PFSK-1 (cell line): ENCODE data around the gene GPR26.

Experiments used
- FOXP2 ChIP-seq: optimal IDR thresholded peaks from 2 replicates; pipeline ENCODE3; 2011; ENCODE audit warnings: borderline replicate concordance, control low read depth, inconsistent platforms; ENCODE audit not compliant: insufficient read depth; ENCODE audit errors: extremely low read length, extremely low read depth
- POLR2AphosphoS5 ChIP-seq: IDR thresholded peaks from 2 replicates; pipeline ENCODE4 v1.6.1; 2012; ENCODE audit warnings: low read depth, mild to moderate bottlenecking, control low read depth, low read length, moderate library complexity
- REST ChIP-seq, 2 experiments: IDR thresholded peaks; 2 replicates each; pipeline versions ENCODE4 v1.6.1 to v1.8.0; 2011 to 2012; ENCODE audit warnings: low read depth in 2 of 2, low read length in 2 of 2, control low read depth in 1 of 2, inconsistent platforms in 1 of 2, mild to moderate bottlenecking in 1 of 2, moderate library complexity in 1 of 2; ENCODE audit not compliant: insufficient read depth in 1 of 2
- SIN3A ChIP-seq: IDR thresholded peaks from 2 replicates; pipeline ENCODE4 v1.6.1; 2012; ENCODE audit warnings: mild to moderate bottlenecking, low read length, moderate library complexity, borderline replicate concordance; ENCODE audit not compliant: insufficient read depth
- TAF1 ChIP-seq: IDR thresholded peaks from 2 replicates; pipeline ENCODE4 v1.6.1; 2012; ENCODE audit warnings: low read length, control low read depth, borderline replicate concordance; ENCODE audit not compliant: insufficient read depth

The GPR26 gene

GRCh38 chr10:123637326-123637880 is 28.8 kb upstream of the GPR26 start:
- TF ChIP-seq POLR2AphosphoS5 (no peak), FOXP2 (no peak), REST (IDR thresholded peaks at IDR 0.05; ENCODE audit: insufficient read depth in 1 of 2, low read depth in 2 of 2, low read length in 2 of 2) (no peak), SIN3A (no peak), TAF1 (no peak)

- no peak for TF ChIP-seq REST (IDR thresholded peaks at IDR 0.05; ENCODE audit: insufficient read depth in 1 of 2, low read depth in 2 of 2, low read length in 2 of 2)
- no peak for TF ChIP-seq SIN3A
- TF ChIP-seq FOXP2: no peak
- no peak for TF ChIP-seq TAF1
- no peak for TF ChIP-seq POLR2AphosphoS5
These were observed 27.0 kb upstream of the GPR26 start for GRCh38 chr10:123639131-123639530.

DNA sequence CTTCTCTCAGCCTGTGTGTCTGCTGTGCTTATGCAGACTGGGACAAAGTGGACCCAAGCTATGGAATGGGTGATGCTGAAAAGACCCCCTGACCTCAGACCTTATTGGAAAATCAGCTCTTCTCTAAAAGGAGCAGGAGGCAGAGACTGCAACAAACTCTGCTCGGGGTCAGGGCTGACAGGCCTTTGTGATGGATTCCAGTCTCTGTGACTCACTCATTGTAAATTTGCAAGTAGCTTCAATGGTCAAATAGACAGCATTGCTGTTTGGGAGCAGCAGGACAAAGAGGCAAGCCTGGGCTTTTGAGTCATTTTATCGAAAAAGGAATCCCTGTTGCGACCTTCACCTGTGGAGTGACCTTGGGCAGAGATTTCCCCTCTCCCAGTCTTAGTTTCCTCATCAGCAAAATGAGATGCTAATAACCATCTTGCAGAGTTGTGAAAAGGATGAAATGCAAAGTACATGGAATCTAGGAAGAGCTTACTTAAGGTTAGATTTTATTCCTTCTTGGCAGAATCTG is 26.1 kb upstream of the GPR26 start:
- TF ChIP-seq FOXP2: no peak
- no peak for TF ChIP-seq REST (IDR thresholded peaks at IDR 0.05; ENCODE audit: insufficient read depth in 1 of 2, low read depth in 2 of 2, low read length in 2 of 2)
- no peak for TF ChIP-seq POLR2AphosphoS5
- TF ChIP-seq SIN3A: no peak
- no peak for TF ChIP-seq TAF1

GRCh38 chr10:123642293-123642692 is 23.9 kb upstream of the GPR26 start:
- TF ChIP-seq REST (IDR thresholded peaks at IDR 0.05; ENCODE audit: insufficient read depth in 1 of 2, low read depth in 2 of 2, low read length in 2 of 2): no peak
- no peak for TF ChIP-seq FOXP2
- TF ChIP-seq TAF1: no peak

- TF ChIP-seq FOXP2 (no peak), REST (IDR thresholded peaks at IDR 0.05; ENCODE audit: insufficient read depth in 1 of 2, low read depth in 2 of 2, low read length in 2 of 2) (no peak), TAF1 (no peak), POLR2AphosphoS5 (no peak), SIN3A (no peak)
These were observed 23.5 kb upstream of the GPR26 start for GRCh38 chr10:123642697-123643096.
